Smooth muscle cell (in vitro differentiated cells): Measurements from ENCODE around the gene RASGEF1B. TPM values are rescaled to one million over a fixed set of nuclear protein-coding genes. Genes with fewer than 3 reads are reported as not detected.

Experiments
- DNase-seq: peaks from one replicate; lab custom pipeline; 2025; ENCODE audit not compliant: unreplicated experiment; lab: John Stamatoyannopoulos, UW
- H2AFZ ChIP-seq: fragments of 200-600 bp; sonication (generic); 2 replicates; pipeline ENCODE4 v1.6.0; 2016; ENCODE audit warnings: antibody characterized with exemption, low read depth, mild to moderate bottlenecking
- H3F3A ChIP-seq: fragments of 200-600 bp; sonication (generic); 2 replicates; pipeline ENCODE4 v1.6.0; 2017; ENCODE audit warnings: antibody characterized with exemption, low read depth
- H3K27ac ChIP-seq: fragments of 200-600 bp; sonication (generic); 2 replicates; pipeline ENCODE4 v1.5.1; 2016; ENCODE audit warnings: low read depth, mild to moderate bottlenecking
- H3K27me3 ChIP-seq: fragments of 200-600 bp; sonication (generic); 2 replicates; pipeline ENCODE4 v1.6.1; 2016; ENCODE audit warnings: low read depth, mild to moderate bottlenecking
- H3K36me3 ChIP-seq: fragments of 200-600 bp; sonication (generic); 2 replicates; pipeline ENCODE4 v1.5.1; 2016; ENCODE audit warnings: low read depth
- H3K4me1 ChIP-seq: fragments of 200-600 bp; sonication (generic); 2 replicates; pipeline ENCODE4 v1.5.1; 2016; ENCODE audit warnings: low read depth
- H3K4me2 ChIP-seq: fragments of 200-600 bp; sonication (generic); 2 replicates; pipeline ENCODE4 v1.6.0; 2016; ENCODE audit warnings: mild to moderate bottlenecking
- H3K4me3 ChIP-seq: fragments of 200-600 bp; sonication (generic); 2 replicates; pipeline ENCODE4 v1.5.1; 2016; ENCODE audit warnings: mild to moderate bottlenecking
- H3K79me2 ChIP-seq: fragments of 200-600 bp; sonication (generic); 2 replicates; pipeline ENCODE4 v1.6.0; 2016; ENCODE audit warnings: low read depth, mild to moderate bottlenecking
- H3K9ac ChIP-seq: fragments of 200-600 bp; sonication (generic); 2 replicates; pipeline ENCODE4 v1.6.0; 2016; ENCODE audit warnings: low read depth
- H3K9me3 ChIP-seq: fragments of 200-600 bp; sonication (generic); replicated peaks from 2 replicates; pipeline ENCODE4 v1.5.1; 2016; ENCODE audit warnings: low read depth
- H4K20me1 ChIP-seq: fragments of 200-600 bp; sonication (generic); 2 replicates; pipeline ENCODE4 v1.6.0; 2016; ENCODE audit warnings: low read depth
- CTCF ChIP-seq: fragments of 200-600 bp; sonication (generic); IDR thresholded peaks from 2 replicates; pipeline ENCODE4 v1.5.1; 2017; ENCODE audit warnings: borderline replicate concordance, mild to moderate bottlenecking, antibody characterized with exemption; ENCODE audit not compliant: insufficient read depth, poor library complexity, severe bottlenecking
- WGBS: methylation state at CpG from one replicate; pipeline ENCODE4 v1.1.7; 2016; ENCODE audit warnings: low lambda C conversion rate; 5-methylcytosine and 5-hydroxymethylcytosine counted together
- polyA plus RNA-seq: library from polyadenylated mRNA; unstranded; fragments of >200 nt; fragmentation: Nextera tagmentation; extraction: Ambion mirVana; gene quantifications from 2 replicates; pipeline ENCODE4 v1.2.1, GENCODE V29; 2016
- total RNA-seq: library from RNA; depleted of rRNA; stranded (reverse); fragments of >200 nt; gene quantifications from 2 replicates; pipeline ENCODE4 v1.2.3, GENCODE V29; 2014

Gene RASGEF1B
- total and polyA plus RNA-seq, 2 experiments from 2014 or later: 1.5 to 7.5 TPM

- no peak overlapping the region for H3K9ac ChIP-seq
- H4K20me1 ChIP-seq: no peaks in the 10 kb centered on the region
- no peaks in the 10 kb centered on the region for H3K9me3 ChIP-seq
- no peak overlapping the region for H3K4me3 ChIP-seq
- no peak for DNase-seq
- H3K36me3 ChIP-seq: no peaks in the 10 kb centered on the region
- H3K27ac ChIP-seq: no peak overlapping the region
- H3K27me3 ChIP-seq: no peaks in the 10 kb centered on the region
- peaks cover 12% of the 10 kb centered on the region for H3K4me1 ChIP-seq
- TF ChIP-seq CTCF: no peak
- H3K4me2 ChIP-seq: no peak overlapping the region
- no peak overlapping the region for H2AFZ ChIP-seq
- H3F3A ChIP-seq: no peaks in the 10 kb centered on the region
- 76% methylated on average over 4 of the region's 4 CpGs for WGBS
- no peaks in the 10 kb centered on the region for H3K79me2 ChIP-seq
Observed at GRCh38 chr4:81503586-81503985, 31.9 kb upstream of the RASGEF1B start.

- Histone ChIP-seq H3K9ac (no peak overlapping the region), H3K9me3 (no peaks in the 10 kb centered on the region), H3K36me3 (no peaks in the 10 kb centered on the region), H3F3A (no peaks in the 10 kb centered on the region), H3K27me3 (no peaks in the 10 kb centered on the region), H3K4me1 (peaks cover 12% of the 10 kb centered on the region), H3K4me2 (no peak overlapping the region), H3K4me3 (no peak overlapping the region), H2AFZ (no peak overlapping the region), H3K79me2 (no peaks in the 10 kb centered on the region), H3K27ac (no peak overlapping the region), H4K20me1 (no peaks in the 10 kb centered on the region)
- 92% methylated on average over 4 of the region's 4 CpGs for WGBS
- TF ChIP-seq CTCF: no peak
- no peak for DNase-seq
Observed at GRCh38 chr4:81502564-81502963, 30.9 kb upstream of the RASGEF1B start.

- no peaks in the 10 kb centered on the region for H3K27me3 ChIP-seq
Observed at GRCh38 chr4:81499840-81500239, 28.1 kb upstream of the RASGEF1B start.

More at GRCh38 chr4:81499840-81500239, 28.1 kb upstream of the RASGEF1B start:
- TF ChIP-seq CTCF: no peak
- Histone ChIP-seq H3K27ac (no peak overlapping the region), H3K36me3 (no peaks in the 10 kb centered on the region), H3K79me2 (no peaks in the 10 kb centered on the region), H3K9ac (no peak overlapping the region), H4K20me1 (no peaks in the 10 kb centered on the region), H3K4me1 (peaks cover 12% of the 10 kb centered on the region), H2AFZ (no peak overlapping the region), H3K9me3 (no peaks in the 10 kb centered on the region), H3K4me3 (no peak overlapping the region), H3F3A (no peaks in the 10 kb centered on the region), H3K4me2 (no peak overlapping the region)
- DNase-seq: no peak
- WGBS: 55% methylated on average over 3 of the region's 3 CpGs
